Measurements from ENCODE around the gene DENND1A. TPM values are rescaled to one million over a fixed set of nuclear protein-coding genes. Genes with fewer than 3 reads are reported as not detected.
"Not testable (repeated sequence)": the region's sequence is repeated elsewhere in the genome, so short reads cannot be mapped to it uniquely, and the experiment has no call there.

Gene DENND1A
- total RNA-seq, 1 donor: 22.9 TPM

DNA sequence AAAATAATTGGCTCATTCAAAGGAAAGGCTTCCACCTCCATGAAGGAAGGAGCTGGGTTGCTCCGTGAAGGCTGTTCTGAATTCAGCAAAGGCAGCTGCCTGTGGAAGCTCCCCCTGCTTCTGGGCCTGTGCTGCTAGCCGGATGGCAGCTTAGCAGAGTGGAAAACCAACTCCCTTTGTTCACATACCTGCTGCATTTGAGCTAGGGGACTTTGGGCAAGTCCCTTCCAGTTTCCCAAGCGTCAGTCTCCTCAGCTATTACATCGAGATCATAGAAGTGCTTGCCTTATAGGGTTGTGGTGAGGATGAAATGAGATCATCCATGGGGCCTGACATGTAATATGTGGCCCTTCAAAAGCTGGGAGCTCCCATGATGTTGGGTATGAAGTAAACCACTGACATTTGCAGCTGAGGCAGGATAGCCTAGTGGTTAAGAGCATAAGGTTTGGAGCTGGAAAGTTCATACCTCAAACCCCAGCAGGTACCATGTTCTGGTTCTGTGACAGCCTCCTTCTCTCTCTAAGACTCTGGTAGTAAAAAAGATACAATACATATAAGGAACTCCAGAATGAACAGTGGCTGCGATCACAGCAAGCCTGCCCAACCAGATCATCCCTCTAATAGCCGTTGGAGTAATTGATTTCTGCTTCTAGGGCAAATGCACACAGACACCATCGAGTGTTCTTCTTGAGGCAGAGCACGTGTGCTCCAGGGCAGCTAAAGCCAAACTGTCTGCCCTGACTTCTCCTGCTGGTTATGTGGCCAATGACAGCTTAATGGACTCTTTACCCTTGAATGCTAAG is 11.0 kb upstream of the DENND1A start:
- no peak overlapping the region for H3K4me3 ChIP-seq (ENCODE audit: low read depth, low read length)
- DNase-seq (ENCODE audit: low read depth): no peak
- TF ChIP-seq, protein P1, sequence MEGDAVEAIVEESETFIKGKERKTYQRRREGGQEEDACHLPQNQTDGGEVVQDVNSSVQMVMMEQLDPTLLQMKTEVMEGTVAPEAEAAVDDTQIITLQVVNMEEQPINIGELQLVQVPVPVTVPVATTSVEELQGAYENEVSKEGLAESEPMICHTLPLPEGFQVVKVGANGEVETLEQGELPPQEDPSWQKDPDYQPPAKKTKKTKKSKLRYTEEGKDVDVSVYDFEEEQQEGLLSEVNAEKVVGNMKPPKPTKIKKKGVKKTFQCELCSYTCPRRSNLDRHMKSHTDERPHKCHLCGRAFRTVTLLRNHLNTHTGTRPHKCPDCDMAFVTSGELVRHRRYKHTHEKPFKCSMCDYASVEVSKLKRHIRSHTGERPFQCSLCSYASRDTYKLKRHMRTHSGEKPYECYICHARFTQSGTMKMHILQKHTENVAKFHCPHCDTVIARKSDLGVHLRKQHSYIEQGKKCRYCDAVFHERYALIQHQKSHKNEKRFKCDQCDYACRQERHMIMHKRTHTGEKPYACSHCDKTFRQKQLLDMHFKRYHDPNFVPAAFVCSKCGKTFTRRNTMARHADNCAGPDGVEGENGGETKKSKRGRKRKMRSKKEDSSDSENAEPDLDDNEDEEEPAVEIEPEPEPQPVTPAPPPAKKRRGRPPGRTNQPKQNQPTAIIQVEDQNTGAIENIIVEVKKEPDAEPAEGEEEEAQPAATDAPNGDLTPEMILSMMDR (IDR thresholded peaks at IDR 0.05; ENCODE audit: insufficient read depth, low read depth, low read length): no peak

- TF ChIP-seq, protein P1 (IDR thresholded peaks at IDR 0.05; ENCODE audit: insufficient read depth, low read depth, low read length): no peak
- no peak for DNase-seq (ENCODE audit: low read depth)
Observed at GRCh38 chr9:123938401-123938800, 8.5 kb upstream of the DENND1A start.

GRCh38 chr9:123936575-123936974 is 6.6 kb upstream of the DENND1A start:
- not testable (repeated sequence) for H3K4me3 ChIP-seq (ENCODE audit: low read depth, low read length); DNase-seq (ENCODE audit: low read depth)

More at GRCh38 chr9:123938401-123938800, 8.5 kb upstream of the DENND1A start:
- no peak overlapping the region for H3K4me3 ChIP-seq (ENCODE audit: low read depth, low read length)

- DNase-seq (ENCODE audit: low read depth): peak; percentile 83
- TF ChIP-seq, protein P1 (IDR thresholded peaks at IDR 0.05; ENCODE audit: insufficient read depth, low read depth, low read length): no peak
- no peak overlapping the region for H3K4me3 ChIP-seq (ENCODE audit: low read depth, low read length)
Observed at GRCh38 chr9:123933440-123934212, 3.7 kb upstream of the DENND1A start.

DNA sequence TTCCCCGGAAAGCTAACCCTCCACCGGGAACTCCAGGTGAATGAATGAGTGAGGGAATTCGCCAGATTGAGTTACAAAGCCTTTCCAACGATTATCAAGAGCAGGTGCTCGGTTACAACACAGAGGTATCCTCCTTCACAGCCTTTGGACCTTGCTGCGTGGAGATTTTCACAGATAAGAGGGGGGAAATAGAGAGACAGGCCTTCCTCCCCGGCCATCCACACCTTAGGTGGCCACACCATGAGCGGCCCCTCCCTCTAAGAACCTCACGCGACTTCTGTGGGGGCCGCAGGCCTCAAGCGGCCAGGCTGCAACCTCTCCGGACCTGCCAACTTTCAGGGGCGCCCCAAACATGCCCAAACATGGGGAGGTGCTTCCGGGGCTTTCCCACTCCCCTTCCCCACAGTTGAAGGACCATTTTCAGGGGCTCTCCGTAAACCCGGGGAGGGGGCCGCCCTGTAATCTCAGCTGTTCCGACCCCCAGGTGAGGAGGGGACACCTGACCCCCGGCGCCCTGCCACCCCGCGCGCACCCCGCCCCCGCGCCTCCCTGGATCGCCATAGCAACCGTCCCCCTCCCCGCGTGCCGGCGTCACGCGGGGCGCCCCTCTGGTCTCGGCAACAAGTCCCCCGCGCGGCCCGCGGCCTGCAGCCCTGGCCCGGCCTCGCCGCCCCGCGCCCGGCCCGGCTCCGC is 603 bp downstream of the DENND1A start:
- TF ChIP-seq, protein P1 (IDR thresholded peaks at IDR 0.05; ENCODE audit: insufficient read depth, low read depth, low read length): no peak
- no peak for DNase-seq (ENCODE audit: low read depth)
- H3K4me3 ChIP-seq (ENCODE audit: low read depth, low read length): peak overlapping the region; percentile 77

DNA sequence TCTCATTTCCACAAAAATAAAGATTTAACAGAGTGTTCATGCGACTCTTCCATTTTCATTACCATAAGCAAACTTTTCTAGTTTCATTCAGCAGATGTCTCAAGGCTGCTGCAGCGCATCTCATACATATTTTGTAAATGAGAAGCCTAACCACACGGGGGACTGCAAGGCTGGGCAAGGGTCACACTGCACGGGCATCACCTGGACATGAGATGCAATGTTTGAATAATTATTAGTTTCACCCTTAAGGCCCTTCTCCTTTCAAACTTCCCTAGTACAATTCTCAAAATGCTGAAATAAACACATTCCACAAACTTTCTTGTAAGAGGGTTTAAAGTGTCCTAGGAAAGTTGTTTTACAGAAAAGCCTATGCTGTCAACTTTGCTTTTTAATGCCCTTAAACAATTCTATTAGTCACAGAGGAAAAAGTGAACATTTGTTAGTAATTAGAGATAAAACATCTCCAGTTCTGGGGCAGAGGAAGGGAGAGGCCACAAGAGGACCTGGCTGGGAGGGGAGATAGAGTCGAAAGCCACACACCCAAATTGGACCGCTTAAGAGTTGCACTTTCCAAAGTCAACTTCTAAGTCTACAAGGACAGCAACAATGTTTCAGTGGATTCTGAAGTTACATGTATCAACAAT is 1.3 kb downstream of the DENND1A start:
- H3K4me3 ChIP-seq (ENCODE audit: low read depth, low read length): peak overlapping the region; percentile 77
- peak; percentile 45 for DNase-seq (ENCODE audit: low read depth)
- TF ChIP-seq, protein P1 (IDR thresholded peaks at IDR 0.05; ENCODE audit: insufficient read depth, low read depth, low read length): no peak

All from fibroblast of villous mesenchyme (primary cell).